OCI-LY7 (cell line): ENCODE measurements around the gene INTS11.

ENCODE experiments used
- EZH2phosphoT487 ChIP-seq: fragments of 200-600 bp; sonication (generic); IDR thresholded peaks from 2 replicates; pipeline ENCODE4 v1.6.1; 2018; ENCODE audit warnings: low read depth, borderline replicate concordance, mild to moderate bottlenecking, mixed run types, antibody characterized with exemption, low read length, moderate library complexity, mixed read lengths
- TF ChIP-seq, protein P1 (sequence below): fragments of 200-600 bp; sonication (generic); conservative IDR thresholded peaks from 2 replicates; pipeline ENCODE4 v1.5.1; 2014; ENCODE audit warnings: mild to moderate bottlenecking, antibody characterized with exemption, low read length, moderate library complexity, mixed read lengths

GRCh38 chr1:1371746-1372711 lies 47.6 kb upstream of the INTS11 start:
- TF ChIP-seq, protein P1, sequence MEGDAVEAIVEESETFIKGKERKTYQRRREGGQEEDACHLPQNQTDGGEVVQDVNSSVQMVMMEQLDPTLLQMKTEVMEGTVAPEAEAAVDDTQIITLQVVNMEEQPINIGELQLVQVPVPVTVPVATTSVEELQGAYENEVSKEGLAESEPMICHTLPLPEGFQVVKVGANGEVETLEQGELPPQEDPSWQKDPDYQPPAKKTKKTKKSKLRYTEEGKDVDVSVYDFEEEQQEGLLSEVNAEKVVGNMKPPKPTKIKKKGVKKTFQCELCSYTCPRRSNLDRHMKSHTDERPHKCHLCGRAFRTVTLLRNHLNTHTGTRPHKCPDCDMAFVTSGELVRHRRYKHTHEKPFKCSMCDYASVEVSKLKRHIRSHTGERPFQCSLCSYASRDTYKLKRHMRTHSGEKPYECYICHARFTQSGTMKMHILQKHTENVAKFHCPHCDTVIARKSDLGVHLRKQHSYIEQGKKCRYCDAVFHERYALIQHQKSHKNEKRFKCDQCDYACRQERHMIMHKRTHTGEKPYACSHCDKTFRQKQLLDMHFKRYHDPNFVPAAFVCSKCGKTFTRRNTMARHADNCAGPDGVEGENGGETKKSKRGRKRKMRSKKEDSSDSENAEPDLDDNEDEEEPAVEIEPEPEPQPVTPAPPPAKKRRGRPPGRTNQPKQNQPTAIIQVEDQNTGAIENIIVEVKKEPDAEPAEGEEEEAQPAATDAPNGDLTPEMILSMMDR: peak; percentile 93
- no peak for TF ChIP-seq EZH2phosphoT487
